Measurements from ENCODE around the gene PEA15.

- TF ChIP-seq POLR2AphosphoS5 (IDR thresholded peaks at IDR 0.05; ENCODE audit: low read depth, low read length) (no peak), CTCF (IDR thresholded peaks at IDR 0.05 in 2 of 3, conservative IDR thresholded peaks at IDR 0.05 in 1 of 3; ENCODE audit: borderline replicate concordance in 1 of 3, insufficient read depth in 1 of 3, low read depth in 2 of 3, low read length in 2 of 3) (no peak)
Observed at GRCh38 chr1:160158534-160158933, 46.6 kb upstream of the PEA15 start.
